ENCODE data around the gene LIN9. TPM values are rescaled to one million over a fixed set of nuclear protein-coding genes. Genes with fewer than 3 reads are reported as not detected.

The LIN9 gene
- total and polyA plus RNA-seq, 2 donors (not counting 1 experiment from before 2014, with no cell fraction given): 2.3 to 2.8 TPM

GRCh38 chr1:226311376-226311775 is 2.4 kb upstream of the LIN9 start:
- no peak overlapping the region for H2AFZ ChIP-seq (ENCODE audit: low read length)
- H3K27me3 ChIP-seq (ENCODE audit: control insufficient read depth, insufficient read depth, low read length): peaks cover 4% of the 10 kb centered on the region
- H3K4me3 ChIP-seq (replicated peaks in 1 of 4; ENCODE audit: control extremely low read depth in 1 of 4, insufficient read depth in 1 of 4, low read depth in 3 of 4, low read length in 4 of 4): no peak overlapping the region
- no peaks in the 10 kb centered on the region for H4K20me1 ChIP-seq (ENCODE audit: control insufficient read depth, extremely low read depth, insufficient read depth, low read length)
- TF ChIP-seq EZH2 (IDR thresholded peaks at IDR 0.05; ENCODE audit: low read length, missing control alignments) (no peak), CTCF (conservative IDR thresholded peaks at IDR 0.05 in 1 of 2, IDR thresholded peaks at IDR 0.05 in 1 of 2; ENCODE audit: low read depth in 1 of 2, low read length in 2 of 2) (no peak)
- H3K36me3 ChIP-seq (ENCODE audit: control insufficient read depth, insufficient read depth, low read length): no peaks in the 10 kb centered on the region
- no peak overlapping the region for H3K4me2 ChIP-seq (ENCODE audit: extremely low read depth, insufficient read depth, low read length)
- no peak for DNase-seq (ENCODE audit: low read depth in 2 of 2)
- H3K4me1 ChIP-seq (ENCODE audit: control insufficient read depth, extremely low read depth, insufficient read depth, low read length): no peaks in the 10 kb centered on the region
- no peak overlapping the region for H3K27ac ChIP-seq (ENCODE audit: insufficient read depth, low read length)
- H3K9me3 ChIP-seq (ENCODE audit: control insufficient read depth, insufficient read depth, low read depth, low read length): no peaks in the 10 kb centered on the region
- no peak overlapping the region for H3K9ac ChIP-seq (ENCODE audit: insufficient read depth, low read length)
- peaks cover 17% of the 10 kb centered on the region for H3K79me2 ChIP-seq (ENCODE audit: control insufficient read depth, insufficient read depth, low read length)

GRCh38 chr1:226310637-226311195 is 1.8 kb upstream of the LIN9 start:
- Histone ChIP-seq H3K9ac (ENCODE audit: insufficient read depth, low read length) (no peak overlapping the region), H3K27me3 (ENCODE audit: control insufficient read depth, insufficient read depth, low read length) (peaks cover 4% of the 10 kb centered on the region), H4K20me1 (ENCODE audit: control insufficient read depth, extremely low read depth, insufficient read depth, low read length) (no peaks in the 10 kb centered on the region), H3K79me2 (ENCODE audit: control insufficient read depth, insufficient read depth, low read length) (peaks cover 17% of the 10 kb centered on the region), H2AFZ (ENCODE audit: low read length) (no peak overlapping the region), H3K27ac (ENCODE audit: insufficient read depth, low read length) (no peak overlapping the region), H3K4me1 (ENCODE audit: control insufficient read depth, extremely low read depth, insufficient read depth, low read length) (no peaks in the 10 kb centered on the region), H3K4me2 (ENCODE audit: extremely low read depth, insufficient read depth, low read length) (no peak overlapping the region), H3K4me3 (replicated peaks in 1 of 4; ENCODE audit: control extremely low read depth in 1 of 4, insufficient read depth in 1 of 4, low read depth in 3 of 4, low read length in 4 of 4) (no peak overlapping the region), H3K9me3 (ENCODE audit: control insufficient read depth, insufficient read depth, low read depth, low read length) (no peaks in the 10 kb centered on the region), H3K36me3 (ENCODE audit: control insufficient read depth, insufficient read depth, low read length) (no peaks in the 10 kb centered on the region)
- no peak for TF ChIP-seq EZH2 (IDR thresholded peaks at IDR 0.05; ENCODE audit: low read length, missing control alignments)
- no peak for TF ChIP-seq CTCF (conservative IDR thresholded peaks at IDR 0.05 in 1 of 2, IDR thresholded peaks at IDR 0.05 in 1 of 2; ENCODE audit: low read depth in 1 of 2, low read length in 2 of 2)
- DNase-seq (ENCODE audit: low read depth in 2 of 2): no peak

GRCh38 chr1:226310245-226310540 is 1.2 kb upstream of the LIN9 start:
- Histone ChIP-seq H3K4me2 (ENCODE audit: extremely low read depth, insufficient read depth, low read length) (peak overlapping the region; percentile 68), H3K4me3 (replicated peaks in 1 of 4; ENCODE audit: control extremely low read depth in 1 of 4, insufficient read depth in 1 of 4, low read depth in 3 of 4, low read length in 4 of 4) (peak overlapping the region in 2 of 4 experiments; percentile 73 to 98)

More at GRCh38 chr1:226310245-226310540, 1.2 kb upstream of the LIN9 start:
- Histone ChIP-seq H4K20me1 (ENCODE audit: control insufficient read depth, extremely low read depth, insufficient read depth, low read length) (no peaks in the 10 kb centered on the region), H3K27ac (ENCODE audit: insufficient read depth, low read length) (no peak overlapping the region), H3K4me1 (ENCODE audit: control insufficient read depth, extremely low read depth, insufficient read depth, low read length) (no peaks in the 10 kb centered on the region), H3K36me3 (ENCODE audit: control insufficient read depth, insufficient read depth, low read length) (no peaks in the 10 kb centered on the region), H3K9ac (ENCODE audit: insufficient read depth, low read length) (no peak overlapping the region), H3K9me3 (ENCODE audit: control insufficient read depth, insufficient read depth, low read depth, low read length) (no peaks in the 10 kb centered on the region), H3K79me2 (ENCODE audit: control insufficient read depth, insufficient read depth, low read length) (peaks cover 22% of the 10 kb centered on the region), H2AFZ (ENCODE audit: low read length) (no peak overlapping the region), H3K27me3 (ENCODE audit: control insufficient read depth, insufficient read depth, low read length) (peaks cover 4% of the 10 kb centered on the region)
- TF ChIP-seq EZH2 (IDR thresholded peaks at IDR 0.05; ENCODE audit: low read length, missing control alignments): no peak
- TF ChIP-seq CTCF (conservative IDR thresholded peaks at IDR 0.05 in 1 of 2, IDR thresholded peaks at IDR 0.05 in 1 of 2; ENCODE audit: low read depth in 1 of 2, low read length in 2 of 2): no peak
- DNase-seq (ENCODE audit: low read depth in 2 of 2): no peak
